ENCODE measurements around the gene LINC01488. TPM values are rescaled to one million over a fixed set of nuclear protein-coding genes. Genes with fewer than 3 reads are reported as not detected.

LINC01488 gene
- total and polyA plus RNA-seq, 2 experiments from 2014 or later: not detected

GRCh38 chr11:69477086-69477485 is 4.4 kb upstream of the LINC01488 start (continued):
- TF ChIP-seq EZH2phosphoT487 (IDR thresholded peaks at IDR 0.05; ENCODE audit: unreplicated experiment): no peak

- H3K36me3 Mint-ChIP-seq (ENCODE audit: low read depth): no peaks in the 10 kb centered on the region
- Histone ChIP-seq H3K4me3 (no peak overlapping the region), H2AFZ (no peak overlapping the region), H3K9me2 (ENCODE audit: insufficient read depth) (no peaks in the 10 kb centered on the region), H3F3A (replicated peaks; ENCODE audit: low read depth) (no peaks in the 10 kb centered on the region), H3K79me2 (replicated peaks; ENCODE audit: insufficient read depth) (no peaks in the 10 kb centered on the region), H3K4me1 (ENCODE audit: insufficient read depth) (peaks cover 19% of the 10 kb centered on the region), H4K20me1 (replicated peaks; ENCODE audit: insufficient read depth) (no peaks in the 10 kb centered on the region), H3K4me2 (no peak overlapping the region), H3K36me3 (ENCODE audit: insufficient read depth) (no peaks in the 10 kb centered on the region), H3K27me3 (ENCODE audit: insufficient read depth) (peaks cover 4% of the 10 kb centered on the region; the same call in 1 of the 2 replicates), H3K27ac (ENCODE audit: low read depth) (no peak overlapping the region)
- peaks cover 11% of the 10 kb centered on the region for H3K27me3 Mint-ChIP-seq (ENCODE audit: insufficient read depth, low read depth, poor library complexity)
- no peak overlapping the region for H3K27ac Mint-ChIP-seq
- no peak for TF ChIP-seq CREB1 (CRISPR knock-in tag; IDR thresholded peaks at IDR 0.05; ENCODE audit: low read depth)
- TF ChIP-seq ZNF462 (CRISPR knock-in tag; IDR thresholded peaks at IDR 0.05): no peak
- no peak for TF ChIP-seq NANOG (IDR thresholded peaks at IDR 0.05; ENCODE audit: borderline replicate concordance)
- no peak for TF ChIP-seq ZNF114 (CRISPR knock-in tag; IDR thresholded peaks at IDR 0.05)
- H3K9me3 Mint-ChIP-seq: no peaks in the 10 kb centered on the region
- peaks cover 27% of the 10 kb centered on the region for H3K4me1 Mint-ChIP-seq
- ATAC-seq (no peak), DNase-seq (ENCODE audit: low spot score) (no peak)
- no peak overlapping the region for H3K4me3 Mint-ChIP-seq
Observed at GRCh38 chr11:69479591-69480271, 1.7 kb upstream of the LINC01488 start.
